Activated T-helper 9 cell treated with anti-CD3 and anti-CD28 coated beads, Interleukin-2, amount 50 U/mL, for 16 hours (primary cell): Measurements from ENCODE around the gene CXCR3.
"Not testable (repeated sequence)": the region's sequence is repeated elsewhere in the genome, so short reads cannot be mapped to it uniquely, and the experiment has no call there.

Experiments used
- DNase-seq: peaks from one replicate; pipeline ENCODE4 v3.0.0-alpha.2; 2020; ENCODE audit warnings: low read depth

The CXCR3 gene

DNA sequence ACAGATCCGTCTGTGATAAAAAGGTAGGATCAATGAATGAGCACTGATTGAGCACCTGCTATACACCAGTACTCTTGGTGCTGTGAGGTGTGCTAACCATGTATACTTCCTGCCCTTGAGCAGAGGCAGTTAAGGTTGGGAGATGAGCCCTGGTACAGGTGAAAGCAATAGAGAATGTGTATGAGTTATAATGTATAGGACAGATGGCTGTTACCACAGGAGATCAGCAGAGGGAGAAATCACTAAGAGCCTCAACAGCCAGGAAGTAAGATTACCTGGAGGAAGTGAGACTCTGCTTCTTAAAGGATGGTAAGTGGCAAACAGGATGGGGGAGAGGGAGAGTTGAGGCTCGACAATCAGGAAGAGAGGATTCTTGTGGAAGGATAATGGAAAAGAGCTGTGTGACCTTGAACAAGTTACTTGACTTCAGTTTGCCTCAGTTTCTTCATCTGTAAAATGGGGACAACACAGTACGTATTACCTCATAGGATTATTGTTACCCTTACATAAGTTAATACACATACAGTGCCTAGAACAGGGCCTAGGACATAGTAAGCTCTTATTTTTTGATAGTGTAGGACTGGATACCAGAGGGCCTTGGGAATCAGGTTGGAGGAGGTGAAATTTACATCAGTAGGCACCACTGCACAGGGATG lies 9.1 kb downstream of the CXCR3 start:
- no peak for DNase-seq

DNA sequence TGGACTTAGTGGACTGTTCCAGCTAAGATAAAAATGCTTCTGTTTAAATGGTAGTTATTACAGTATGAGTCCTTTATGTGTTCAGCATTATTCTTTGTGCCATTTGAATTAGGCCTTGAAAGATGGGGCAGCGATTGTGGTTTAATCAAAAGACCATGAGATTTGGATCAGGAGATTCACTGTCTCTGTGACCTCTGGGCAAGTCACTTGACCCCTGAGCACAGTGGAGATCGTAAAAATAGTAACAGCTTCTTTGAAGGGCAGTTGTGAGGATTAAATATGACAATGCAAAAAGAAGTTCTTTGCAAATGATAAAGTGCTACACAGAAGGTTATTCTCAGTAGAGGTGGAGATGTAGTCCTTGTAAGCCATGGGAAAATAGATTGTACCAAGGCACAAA lies 10.8 kb downstream of the CXCR3 start:
- no peak for DNase-seq

DNA sequence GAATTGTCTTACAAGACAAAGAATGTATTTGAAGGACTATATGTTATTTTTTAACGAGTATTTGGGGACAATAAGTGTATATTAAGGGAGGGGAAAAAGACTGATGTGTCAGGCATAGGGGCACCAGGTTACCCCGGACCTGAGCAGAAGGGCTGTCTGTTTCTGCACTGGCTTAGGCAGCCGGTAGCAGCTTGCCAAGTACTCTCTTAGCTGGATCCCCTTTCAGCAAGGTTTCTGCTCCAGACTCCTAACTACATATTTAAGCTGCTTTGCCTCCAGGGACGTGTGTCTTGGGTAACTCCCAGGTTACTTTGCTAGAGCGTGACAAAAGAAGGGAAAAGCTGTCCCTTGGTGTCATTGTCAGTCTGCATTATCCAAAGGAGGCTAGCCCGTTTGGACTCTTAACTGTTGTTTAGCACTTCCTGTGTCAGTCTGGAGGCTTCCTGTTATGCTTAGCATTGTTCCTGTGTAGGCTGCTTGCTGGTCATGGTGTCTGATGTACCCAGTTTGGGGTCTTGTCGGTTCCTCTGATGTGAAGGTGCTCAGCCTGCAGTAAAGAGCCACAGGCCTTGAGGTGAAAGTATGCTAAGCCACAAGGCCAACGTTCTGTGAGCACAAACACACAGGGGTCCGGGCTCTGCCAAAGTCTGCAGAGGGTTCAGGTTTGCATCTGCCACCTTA lies 11.6 kb downstream of the CXCR3 start:
- no peak for DNase-seq

DNA sequence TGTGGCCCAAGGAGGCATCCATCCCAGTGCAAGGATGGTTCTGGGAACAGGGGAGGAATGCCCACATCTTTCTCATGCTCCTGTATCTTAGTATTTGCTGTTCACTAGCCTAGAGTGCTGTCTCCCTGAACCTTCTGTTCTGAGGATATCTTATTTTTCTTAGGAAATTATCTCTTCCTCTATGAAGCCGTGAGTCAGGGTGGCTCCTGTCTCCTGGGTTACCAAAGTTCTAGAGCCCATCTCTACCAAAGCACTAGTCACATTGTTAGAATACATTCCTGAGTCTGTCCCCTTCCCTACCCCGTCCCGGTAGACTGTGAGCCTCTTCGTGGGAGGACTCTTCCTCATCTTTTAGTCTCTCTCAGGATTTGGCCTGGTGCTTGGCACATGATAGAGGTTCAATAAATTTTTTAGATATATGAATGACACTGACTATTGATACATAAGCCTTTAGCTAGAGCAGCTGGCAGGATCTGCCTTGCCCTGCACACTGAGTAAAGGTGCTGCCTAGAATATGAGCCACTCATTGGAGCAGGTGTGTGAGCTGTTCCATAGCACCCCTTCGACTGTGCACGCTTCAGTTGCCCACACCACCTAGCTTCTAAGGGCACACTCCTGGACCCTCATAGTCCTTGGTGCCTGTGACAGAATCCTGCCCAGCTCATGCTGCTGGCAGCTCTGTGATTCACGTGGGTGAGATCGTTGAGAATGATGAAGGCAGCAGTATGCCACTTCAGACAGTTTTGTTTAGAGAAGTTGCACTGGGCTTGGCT lies 13.3 kb downstream of the CXCR3 start:
- DNase-seq, result no peak

DNA sequence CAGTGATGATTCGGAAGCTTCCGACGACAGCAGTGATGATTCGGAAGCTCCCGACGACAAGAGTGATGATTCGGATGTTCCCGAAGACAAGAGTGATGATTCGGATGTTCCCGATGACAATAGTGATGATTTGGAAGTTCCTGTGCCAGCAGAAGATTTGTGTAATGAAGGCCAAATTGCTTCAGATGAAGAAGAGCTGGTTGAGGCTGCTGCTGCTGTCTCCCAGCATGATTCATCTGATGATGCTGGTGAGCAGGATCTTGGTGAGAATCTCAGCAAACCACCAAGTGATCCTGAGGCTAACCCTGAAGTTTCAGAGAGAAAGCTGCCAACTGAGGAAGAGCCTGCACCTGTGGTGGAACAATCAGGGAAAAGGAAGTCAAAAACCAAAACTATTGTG lies 14.2 kb downstream of the CXCR3 start:
- DNase-seq, result no peak

DNA sequence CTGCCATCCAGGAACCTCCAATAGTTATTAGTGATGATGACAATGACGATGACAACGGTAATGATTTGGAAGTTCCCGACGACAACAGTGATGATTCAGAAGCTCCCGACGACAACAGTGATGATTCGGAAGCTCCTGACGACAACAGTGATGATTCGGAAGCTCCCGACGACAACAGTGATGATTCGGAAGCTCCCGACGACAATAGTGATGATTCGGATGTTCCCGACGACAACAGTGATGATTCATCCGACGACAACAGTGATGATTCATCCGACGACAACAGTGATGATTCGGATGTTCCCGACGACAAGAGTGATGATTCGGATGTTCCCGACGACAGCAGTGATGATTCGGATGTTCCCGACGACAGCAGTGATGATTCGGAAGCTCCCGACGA lies 14.7 kb downstream of the CXCR3 start:
- no peak for DNase-seq

DNA sequence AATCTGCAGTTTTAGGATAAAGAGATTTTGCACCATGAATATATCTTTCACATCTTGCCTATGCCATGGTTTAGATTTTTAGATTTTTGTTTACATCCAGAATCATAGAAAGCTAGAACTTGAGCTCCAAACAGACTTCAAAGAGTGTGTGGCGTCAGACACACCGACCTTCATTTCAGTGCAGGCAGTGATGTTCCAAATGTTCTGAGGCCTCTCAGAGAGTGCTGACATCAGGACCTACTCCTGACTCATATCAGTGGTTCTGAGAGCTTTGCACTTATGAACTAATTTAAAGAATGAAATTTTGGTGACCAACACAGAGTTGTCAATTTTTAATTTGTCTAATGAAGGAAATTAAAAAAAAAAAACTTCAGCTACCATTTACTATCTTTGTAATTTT lies 18.3 kb downstream of the CXCR3 start:
- DNase-seq, result no peak

DNA sequence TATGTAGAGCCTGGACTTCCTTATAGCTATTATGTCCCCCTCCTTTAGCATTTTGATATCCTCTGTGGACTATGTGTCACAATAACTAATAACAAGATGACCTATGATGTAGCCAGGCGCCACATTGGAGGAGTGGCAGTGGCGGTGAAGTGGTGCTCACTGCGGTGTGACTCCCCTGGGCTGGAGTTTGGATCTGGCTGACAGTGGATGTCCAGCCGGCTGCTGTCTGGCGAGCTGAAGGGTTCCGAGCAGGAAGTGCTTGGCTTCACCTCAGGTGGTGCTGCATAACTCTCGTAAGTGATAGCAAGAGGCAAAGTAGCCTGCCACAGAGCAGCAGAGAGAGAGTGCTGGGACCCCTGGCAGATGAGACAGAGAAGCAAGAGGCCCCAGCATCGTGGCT lies 25.1 kb downstream of the CXCR3 start:
- not testable (repeated sequence) for DNase-seq

DNA sequence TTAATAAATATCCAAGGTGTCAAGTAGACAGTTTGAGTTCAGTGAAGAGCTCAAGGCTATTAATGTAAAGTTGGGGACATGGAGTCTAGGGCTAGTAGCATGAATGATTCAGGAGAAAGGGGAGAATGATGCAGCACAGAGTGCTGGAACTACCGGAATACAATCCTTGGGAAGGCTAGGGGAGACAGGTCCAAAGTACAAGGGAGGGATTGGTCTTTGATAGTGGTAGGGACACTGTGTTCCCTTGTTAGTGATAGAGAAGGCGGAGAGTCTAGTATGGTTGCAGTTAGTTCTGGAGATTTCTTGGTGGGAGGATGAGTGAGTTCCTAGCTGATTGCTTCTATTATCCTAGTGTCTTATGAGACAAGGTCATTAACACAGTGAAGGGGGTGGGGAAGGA lies 31.4 kb downstream of the CXCR3 start:
- no peak for DNase-seq

DNA sequence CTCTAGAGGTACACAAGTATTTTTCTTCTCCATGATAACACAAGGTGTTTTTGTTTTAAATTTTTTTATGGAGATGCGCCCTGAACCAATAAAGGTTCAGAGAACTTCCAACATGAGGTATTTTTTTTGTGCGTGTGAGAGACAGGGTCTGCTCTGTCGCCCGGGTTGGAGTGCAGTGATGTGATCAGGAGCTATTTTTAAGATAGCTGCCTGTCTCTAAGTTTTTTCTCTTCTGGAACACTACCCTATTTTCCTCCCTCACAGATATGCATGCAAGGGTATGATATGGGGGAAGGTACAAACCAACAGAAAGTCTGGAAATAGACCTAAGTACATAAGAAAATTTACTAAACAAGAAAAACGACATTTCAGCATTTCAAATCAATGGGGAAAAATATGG lies 37.1 kb downstream of the CXCR3 start:
- no peak for DNase-seq

DNA sequence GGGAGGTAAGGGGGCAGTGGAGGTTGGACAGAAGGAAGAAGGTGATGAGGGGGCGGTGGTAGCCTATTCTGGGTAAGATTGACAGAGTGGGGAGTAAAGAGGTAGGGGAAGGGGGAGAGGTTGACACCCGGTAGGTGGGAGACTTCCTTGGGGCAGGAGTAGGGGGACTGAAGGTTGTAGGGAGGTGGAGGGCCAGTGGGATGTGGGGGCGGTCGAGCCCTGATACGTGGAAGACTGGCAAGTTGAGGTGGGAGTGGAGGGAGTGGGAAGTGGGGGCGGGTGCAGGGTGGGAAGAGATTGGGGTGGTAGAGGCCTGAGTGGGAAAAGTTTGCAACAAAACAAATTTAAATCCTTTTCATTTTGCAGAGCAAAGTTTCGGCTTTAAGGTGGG lies 38.3 kb downstream of the CXCR3 start:
- DNase-seq, result no peak

DNA sequence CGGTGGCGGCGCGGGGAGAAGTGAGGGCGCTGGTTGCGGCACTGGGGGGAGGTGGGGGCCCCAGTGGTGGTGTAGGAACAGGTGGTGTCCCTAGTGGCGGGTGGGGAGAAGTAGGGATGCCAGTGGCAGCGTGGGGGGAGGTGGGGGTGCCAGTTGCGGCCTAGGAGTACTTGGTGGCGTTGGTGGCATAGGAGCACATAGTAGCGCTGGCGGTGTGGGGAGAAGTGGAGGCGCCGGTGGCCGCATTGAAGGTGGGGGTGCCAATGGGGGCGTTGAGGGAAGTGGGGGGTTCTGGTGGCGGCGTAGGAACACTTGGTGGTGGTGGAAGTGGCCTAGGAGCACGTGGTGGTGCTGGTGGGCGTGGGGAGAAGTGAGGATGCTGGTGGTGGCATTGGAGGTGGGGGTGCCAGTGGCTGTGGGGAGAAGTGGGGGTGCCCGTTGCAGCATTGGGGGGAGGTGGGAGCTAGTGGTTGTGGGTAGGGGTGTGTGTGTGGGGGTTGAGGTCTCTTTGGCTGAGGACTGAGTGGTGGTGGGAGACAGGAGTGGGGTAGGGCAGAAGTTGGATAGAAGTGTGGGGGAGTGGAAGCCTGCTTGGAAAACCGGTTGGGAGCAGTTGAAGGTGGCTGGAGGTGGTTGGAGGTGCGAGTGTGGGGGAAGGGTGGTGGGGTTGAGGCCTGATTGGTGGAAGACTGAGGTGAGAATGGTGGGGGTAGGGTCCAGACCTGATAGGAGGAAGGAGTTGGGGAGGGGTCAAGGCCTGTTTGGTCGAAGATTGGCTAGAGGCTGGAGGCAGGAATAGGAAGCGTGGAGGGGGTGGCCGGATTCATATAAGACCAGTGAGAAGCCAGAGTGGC lies 38.9 kb downstream of the CXCR3 start:
- DNase-seq, result no peak

DNA sequence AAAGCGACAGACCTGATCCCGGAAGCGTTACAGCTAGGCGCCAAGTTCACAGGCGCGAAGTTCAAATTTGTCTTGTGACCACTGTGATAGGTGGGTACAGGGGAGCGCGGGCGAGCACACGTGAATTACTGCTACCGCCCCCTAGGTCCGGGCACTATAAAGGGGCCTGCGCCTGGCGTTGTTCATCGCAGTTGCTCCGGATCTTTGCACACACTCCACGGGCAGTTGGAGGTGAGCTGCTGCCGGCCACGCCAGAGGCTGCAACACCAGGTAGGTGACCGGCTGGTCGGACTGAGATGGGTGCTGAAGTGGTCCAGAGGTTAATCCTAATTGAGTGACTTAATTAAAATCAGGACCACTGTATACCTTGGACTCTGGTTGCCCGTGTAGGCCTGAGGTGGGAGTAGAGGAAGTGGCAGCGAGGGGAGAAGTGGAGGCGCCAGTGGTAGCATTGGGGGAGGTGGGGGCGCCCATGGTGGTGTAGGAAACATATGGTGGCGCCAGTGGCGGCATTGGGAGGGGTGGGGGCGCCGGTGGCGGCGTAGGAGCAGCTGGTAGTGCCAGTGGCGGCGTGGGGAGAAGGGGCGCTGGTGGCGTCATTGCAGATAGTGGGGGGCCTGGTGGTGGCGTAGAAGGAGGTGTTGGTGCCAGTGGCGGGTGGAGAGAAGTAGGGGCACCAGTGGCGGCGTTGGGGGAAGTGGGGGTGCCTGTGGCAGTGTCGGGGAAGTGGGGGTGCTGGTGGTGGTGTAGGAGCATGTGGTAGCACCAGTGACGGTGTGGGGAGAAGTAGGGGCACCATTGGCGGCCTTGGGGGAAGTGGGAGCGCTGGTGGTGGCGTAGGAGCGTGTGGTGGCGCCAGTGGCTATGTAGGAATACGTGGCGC lies 39.8 kb downstream of the CXCR3 start, which contains the start of gene GCNA:
GCNA (plus strand) TSS at position 185 of the 883 bp plus-strand sequence. CDS start 2,385 bp downstream, outside the sequence.
- DNase-seq, result no peak

DNA sequence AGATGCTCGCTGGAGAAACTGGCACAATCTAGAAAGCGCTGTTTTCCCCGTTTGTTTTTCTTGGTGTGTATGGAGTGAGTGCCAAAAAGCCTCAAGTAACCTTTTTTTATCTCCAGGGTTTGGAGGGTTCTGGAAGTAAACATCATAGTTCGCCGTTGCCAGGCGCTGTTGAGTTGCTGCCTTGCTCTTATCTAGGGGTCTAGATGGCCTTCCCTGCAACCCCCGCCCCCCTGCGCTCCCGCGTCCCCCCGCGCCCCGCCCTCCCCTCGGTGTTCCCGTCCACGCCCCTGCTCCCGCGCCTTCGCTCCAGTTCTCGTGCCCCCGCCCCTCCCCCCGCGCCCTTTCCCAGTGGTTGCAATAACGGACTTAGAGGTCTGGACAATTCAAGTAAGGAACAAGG lies 40.6 kb downstream of the CXCR3 start:
- no peak for DNase-seq

DNA sequence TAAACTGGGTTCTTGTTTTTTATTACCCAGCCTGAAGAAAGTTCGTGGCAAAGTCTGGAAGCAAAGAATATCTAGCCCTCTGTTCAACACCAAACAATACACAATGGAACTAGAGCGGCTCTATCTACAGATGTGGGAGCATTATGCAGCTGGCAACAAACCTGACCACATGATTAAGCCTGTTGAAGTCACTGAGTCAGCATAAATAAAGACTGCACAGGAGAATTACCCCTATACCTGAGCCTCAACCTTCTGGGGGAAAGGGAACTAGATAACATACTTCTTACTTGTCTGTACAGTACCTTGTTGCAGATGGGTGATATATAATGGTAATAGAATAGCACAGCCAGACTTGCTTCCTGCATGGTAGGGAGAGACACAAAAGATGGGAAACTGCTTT lies 44.7 kb downstream of the CXCR3 start:
- no peak for DNase-seq

DNA sequence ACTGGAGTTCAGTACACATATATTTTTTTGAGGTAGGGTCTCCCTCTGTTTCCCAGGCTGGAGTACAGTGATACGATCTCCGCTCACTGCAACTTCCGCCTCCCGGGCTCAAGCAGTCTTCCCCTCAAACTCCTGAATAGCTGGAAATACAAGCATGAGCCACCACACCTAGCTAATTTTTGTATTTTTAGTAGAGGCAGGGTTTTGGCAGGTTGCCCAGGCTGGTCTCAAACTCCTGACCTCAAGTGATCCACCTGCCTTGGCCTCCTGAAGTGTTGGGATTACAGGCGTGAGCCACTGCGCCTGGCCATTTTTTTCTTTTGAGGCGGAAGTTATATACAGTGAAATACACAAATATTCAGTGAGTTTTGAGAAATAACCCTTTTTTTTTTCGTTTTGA lies 46.9 kb downstream of the CXCR3 start:
- DNase-seq, result not testable (repeated sequence)
